KBM-7 (cell line): ENCODE measurements around the gene ASNS.

Experiments used
- DNase-seq: peaks from one replicate; pipeline ENCODE4 v3.0.0-alpha.2; 2015
- in situ Hi-C: fragments of 300-500 bp; cut with MboI; formaldehyde crosslinking; loops from 2 replicates; pipeline ENCODE4 v1.14.3; 2020; ENCODE audit warnings: low sequenced_read_pairs, low pct_unique_long_range_greater_than_20kb, mixed read lengths

ASNS gene

GRCh38 chr7:97846945-97847344, 25.3 kb downstream of the ASNS start:
- no peak for DNase-seq
- in situ Hi-C loops, result loop anchor here (25.0 kb wide), 1 partner anchor 710 kb away; no protein-coding TSS in a partner anchor

DNA sequence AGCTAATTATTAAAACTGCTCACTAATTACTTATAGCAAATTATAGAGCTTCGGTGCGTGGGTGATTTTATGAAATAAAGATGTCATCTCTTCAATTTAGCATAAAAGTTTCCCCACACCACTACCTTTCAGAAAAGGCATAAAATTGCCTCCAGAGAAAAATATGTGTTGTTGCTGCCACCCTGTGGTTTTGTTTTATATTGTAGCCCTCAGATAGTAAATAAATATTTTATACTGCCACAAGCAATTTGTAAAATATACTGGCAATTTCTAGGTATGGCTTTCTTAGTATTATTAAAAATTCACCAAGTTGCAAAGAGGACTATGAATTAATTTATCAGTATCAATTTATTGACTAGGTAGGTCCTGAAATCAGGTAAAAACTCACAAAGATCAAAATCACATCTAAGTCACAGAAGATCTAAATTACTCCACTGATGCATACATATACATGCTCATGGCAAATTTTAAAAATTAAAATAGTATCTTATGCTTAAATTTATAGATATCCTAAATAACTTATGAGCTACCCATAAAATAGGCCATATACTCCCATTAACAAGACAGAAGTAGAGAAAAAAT, 26.5 kb downstream of the ASNS start:
- in situ Hi-C loops, result loop anchor here (25.0 kb wide), 1 partner anchor 708 kb away; no protein-coding TSS in a partner anchor
- peak; percentile 51 for DNase-seq

- in situ Hi-C loops, result loop anchor here (25.0 kb wide), 1 partner anchor 707 kb away; no protein-coding TSS in a partner anchor
- peak; percentile 13 for DNase-seq
Observed at GRCh38 chr7:97844036-97844435, 28.2 kb downstream of the ASNS start.

DNA sequence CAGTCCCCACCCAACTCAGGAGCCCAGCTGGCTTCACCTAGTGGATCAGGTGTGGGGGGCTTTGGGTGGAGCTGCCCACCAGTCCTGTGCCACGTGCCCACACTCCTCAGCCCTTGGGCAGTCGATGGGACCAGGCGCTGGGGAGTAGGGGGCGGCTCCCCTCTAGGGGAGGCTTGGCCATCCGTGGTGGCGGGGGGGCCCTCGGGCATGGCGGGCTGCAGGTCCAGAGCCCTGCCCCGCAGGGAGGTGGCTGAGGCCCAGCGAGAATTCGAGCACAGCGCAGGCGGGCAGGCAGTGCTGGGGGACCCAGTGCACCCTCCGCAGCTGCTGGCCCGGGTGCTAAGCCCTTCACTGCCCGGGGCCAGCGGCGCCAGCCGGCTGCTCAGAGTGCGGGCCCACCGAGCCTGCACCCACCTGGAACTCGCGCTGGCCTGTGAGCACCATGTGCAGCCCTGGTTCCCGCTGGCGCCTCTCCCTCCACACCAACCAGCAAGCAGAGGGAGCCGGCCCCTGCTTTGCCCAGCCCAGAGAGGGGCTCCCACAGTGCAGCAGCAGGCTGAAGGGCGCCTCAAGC, 29.3 kb downstream of the ASNS start:
- in situ Hi-C loops, result loop anchor here (25.0 kb wide), 1 partner anchor 706 kb away; no protein-coding TSS in a partner anchor
- no peak for DNase-seq

DNA sequence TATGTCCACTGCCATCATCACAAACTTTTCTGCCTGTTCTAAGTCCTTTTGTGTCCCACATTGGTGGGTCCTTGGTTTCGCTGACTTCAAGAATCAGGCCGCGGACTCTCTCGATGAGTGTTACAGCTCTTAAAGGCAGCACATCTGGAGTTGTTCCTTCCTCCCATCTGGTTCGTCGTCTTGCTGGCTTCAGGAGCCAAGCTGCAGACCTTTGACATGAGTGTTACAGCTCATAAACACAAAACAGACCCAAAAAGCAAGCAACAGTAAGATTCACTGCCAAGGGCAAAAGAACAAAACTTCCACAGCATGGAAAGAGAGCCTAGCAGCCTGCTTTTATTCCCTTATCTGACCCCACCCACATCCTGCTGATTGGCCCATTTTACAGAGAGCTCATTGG, 30.2 kb downstream of the ASNS start:
- in situ Hi-C loops, result loop anchor here (25.0 kb wide), 1 partner anchor 705 kb away; no protein-coding TSS in a partner anchor

DNA sequence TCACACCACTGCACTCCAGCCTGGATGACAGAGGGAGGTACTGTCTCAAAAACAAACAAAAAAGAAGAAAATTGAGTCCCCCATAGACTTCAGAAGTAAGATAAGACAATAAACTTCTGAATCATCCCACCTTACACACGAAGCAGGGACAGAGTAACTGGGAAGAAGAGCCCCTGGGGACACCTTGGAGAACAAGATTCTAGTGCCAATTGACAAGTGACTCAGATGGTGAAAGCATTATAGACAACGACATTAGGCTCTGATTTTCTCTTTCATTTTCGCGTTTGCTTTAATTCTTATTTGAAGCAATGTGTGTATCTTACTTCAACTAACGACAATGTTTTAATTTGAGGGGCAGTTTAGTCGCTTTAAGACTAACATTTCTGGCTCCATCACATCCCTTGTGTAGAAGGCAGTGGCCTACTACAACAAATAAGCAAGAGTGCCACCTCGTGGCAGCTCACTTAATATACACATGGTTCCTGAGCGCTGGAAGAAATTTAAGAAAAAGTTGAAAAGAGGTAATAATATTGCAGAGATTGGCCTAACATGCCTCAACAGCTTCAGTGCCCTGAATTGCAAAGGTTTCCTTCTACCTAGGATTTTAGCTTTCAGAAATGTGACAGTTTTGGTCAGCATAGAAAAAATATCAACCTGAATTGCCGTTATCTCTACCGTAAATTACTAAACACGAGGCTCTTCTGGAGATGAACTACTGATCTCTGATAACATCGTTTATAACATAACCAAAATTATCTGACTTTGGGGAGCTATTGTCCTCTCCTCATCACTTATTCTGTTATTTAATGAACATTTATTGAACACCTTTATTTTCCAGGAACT, 36.7 kb downstream of the ASNS start:
- in situ Hi-C loops, result loop anchor here (25.0 kb wide), 1 partner anchor 698 kb away; no protein-coding TSS in a partner anchor
- peak; percentile 70 for DNase-seq

More for the DNA sequence above, 30.2 kb downstream of the ASNS start:
- no peak for DNase-seq

GRCh38 chr7:97819161-97819560, 53.0 kb downstream of the ASNS start:
- DNase-seq, result peak; percentile 4
- in situ Hi-C loops, result no loop called here

GRCh38 chr7:97818066-97818663, 54.0 kb downstream of the ASNS start:
- DNase-seq, result no peak
- in situ Hi-C loops, result no loop called here
